CD4-positive, alpha-beta T cell (primary cell): ENCODE measurements around the gene DHCR24. TPM values are rescaled to one million over a fixed set of nuclear protein-coding genes. Genes with fewer than 3 reads are reported as not detected.

Source experiments
- ATAC-seq: fragments of 200-7000 bp; cut with Tn5 transposase; one replicate; pipeline ENCODE4 v1.10.0; 2022; ENCODE audit warnings: mild to moderate bottlenecking; ENCODE audit not compliant: poor library complexity
- CTCF ChIA-PET: fragments of 350-600 bp; sonication (Branson Sonifier 250); formaldehyde crosslinking; loops from one replicate; lab custom pipeline; 2021; ENCODE audit warnings: antibody characterized with exemption, inconsistent platforms; lab: Charles Lee
- POLR2A ChIA-PET: fragments of 350-600 bp; sonication (Branson Sonifier 250); formaldehyde crosslinking; loops from one replicate; lab custom pipeline; 2021; ENCODE audit warnings: antibody characterized with exemption, inconsistent platforms; lab: Charles Lee
- DNase-seq, 14 experiments: peaks; one replicate each; pipeline ENCODE4 v3.0.0-alpha.2; 2013 to 2020; ENCODE audit warnings: mixed read lengths in 2 of 14
- H3K27ac ChIP-seq, 2 donors: one replicate each; pipeline versions ENCODE4 v1.5.1 to v1.7.0; 2013; ENCODE audit warnings: low read length in 2 of 2, low read depth in 1 of 2, mild to moderate bottlenecking in 1 of 2
- H3K27me3 ChIP-seq, 2 experiments: 1 replicate in 1 of 2; 2 replicates in 1 of 2; pipeline versions ENCODE4 v1.6.1 to v1.7.0; 2013; ENCODE audit warnings: low read length in 2 of 2, control low read depth in 1 of 2, mild to moderate bottlenecking in 1 of 2, moderate library complexity in 1 of 2; ENCODE audit not compliant: insufficient read depth in 2 of 2, control insufficient read depth in 1 of 2
- H3K36me3 ChIP-seq: one replicate; pipeline ENCODE4 v1.6.1; 2013; ENCODE audit warnings: low read length, control low read depth; ENCODE audit not compliant: insufficient read depth
- H3K4me1 ChIP-seq: one replicate; pipeline ENCODE4 v1.6.1; 2013; ENCODE audit warnings: low read length, control low read depth; ENCODE audit not compliant: insufficient read depth
- H3K4me3 ChIP-seq: one replicate; pipeline ENCODE4 v1.5.1; 2013; ENCODE audit warnings: mild to moderate bottlenecking, low read length, moderate library complexity
- H3K9me3 ChIP-seq, 2 experiments: 1 replicate in 1 of 2; 2 replicates in 1 of 2; pipeline versions ENCODE4 v1.6.1 to v1.7.0; 2013; ENCODE audit warnings: low read length in 2 of 2, mild to moderate bottlenecking in 2 of 2, control low read depth in 1 of 2, moderate library complexity in 1 of 2; ENCODE audit not compliant: control insufficient read depth in 1 of 2, insufficient read depth in 1 of 2
- H3K27ac Mint-ChIP-seq: one replicate; pipeline ENCODE4 v1.8.0; 2020; ENCODE audit warnings: mixed read lengths
- H3K27me3 Mint-ChIP-seq: one replicate; pipeline ENCODE4 v1.8.0; 2021; ENCODE audit warnings: mixed read lengths
- H3K36me3 Mint-ChIP-seq: one replicate; pipeline ENCODE4 v1.8.0; 2021; ENCODE audit warnings: low read depth, mixed read lengths
- H3K4me1 Mint-ChIP-seq: one replicate; pipeline ENCODE4 v1.8.0; 2021; ENCODE audit warnings: low read depth, mixed read lengths
- H3K4me3 Mint-ChIP-seq: one replicate; pipeline ENCODE4 v1.8.0; 2020; ENCODE audit warnings: mild to moderate bottlenecking, mixed read lengths
- H3K9me3 Mint-ChIP-seq: one replicate; pipeline ENCODE4 v1.8.0; 2020; ENCODE audit warnings: mixed read lengths
- CTCF ChIP-seq: fragments of 200-600 bp; IDR thresholded peaks from one replicate; pipeline ENCODE4 v1.8.0; 2022; ENCODE audit warnings: antibody characterized with exemption, mild to moderate bottlenecking
- intact Hi-C, 2 experiments: fragments of 100-400 bp; cut with DNase I in 1 of 2; cut with micrococcal nuclease in 1 of 2; formaldehyde crosslinking; loops; one replicate each; pipeline versions ENCODE4 v1.15.1 to v1.9.0; 2023 to 2025; cut with DNase I, micrococcal nuclease
- total RNA-seq, 174 experiments: library from RNA in 2 of 174; stranded (reverse) in 2 of 174; gene quantifications; one replicate each; pipeline ENCODE4 v1.2.3 and lab custom pipeline; 2021 to 2026

DHCR24 gene
- total RNA-seq, 2 experiments from 2014 or later: 0.34 to 0.55 TPM

GRCh38 chr1:54814571-54814970, 72.4 kb downstream of the DHCR24 start:
- peaks cover 7% of the 10 kb centered on the region for H3K4me1 ChIP-seq
- Mint-ChIP-seq H3K27me3 (no peaks in the 10 kb centered on the region), H3K9me3 (no peaks in the 10 kb centered on the region), H3K27ac (no peak overlapping the region), H3K4me1 (peaks cover 7% of the 10 kb centered on the region), H3K36me3 (no peaks in the 10 kb centered on the region), H3K4me3 (no peak overlapping the region)
- H3K4me3 ChIP-seq: no peak overlapping the region
- intact Hi-C loops: loop anchor here in 1 of 2 experiments (5.0 to 10.0 kb wide), 2 partner anchors 952 to 1330 kb away; no protein-coding TSS in a partner anchor
- TF ChIP-seq CTCF: no peak
- H3K27me3 ChIP-seq: no peaks in the 10 kb centered on the region
- no peaks in the 10 kb centered on the region for H3K9me3 ChIP-seq
- H3K36me3 ChIP-seq: no peaks in the 10 kb centered on the region
- ChIA-PET CTCF (no interaction called here), POLR2A (no interaction called here)
- ATAC-seq (no peak), DNase-seq (no peak)
- no peak overlapping the region for H3K27ac ChIP-seq

- DNase-seq (no peak), ATAC-seq (no peak)
- peaks cover 7% of the 10 kb centered on the region for H3K4me1 ChIP-seq
- CTCF ChIA-PET: no interaction called here
- peaks cover 7% of the 10 kb centered on the region for H3K4me1 Mint-ChIP-seq
- H3K9me3 Mint-ChIP-seq: no peaks in the 10 kb centered on the region
- no peak overlapping the region for H3K4me3 ChIP-seq
- H3K4me3 Mint-ChIP-seq: no peak overlapping the region
- no peak for TF ChIP-seq CTCF
- H3K9me3 ChIP-seq: no peaks in the 10 kb centered on the region
- H3K27ac Mint-ChIP-seq: no peak overlapping the region
- intact Hi-C loops: loop anchor here in 1 of 2 experiments (5.0 to 10.0 kb wide), 2 partner anchors 952 to 1329 kb away; no protein-coding TSS in a partner anchor
- no peaks in the 10 kb centered on the region for H3K27me3 Mint-ChIP-seq
- H3K27ac ChIP-seq: no peak overlapping the region
- H3K27me3 ChIP-seq: no peaks in the 10 kb centered on the region
- H3K36me3 ChIP-seq: no peaks in the 10 kb centered on the region
- H3K36me3 Mint-ChIP-seq: no peaks in the 10 kb centered on the region
- POLR2A ChIA-PET: no interaction called here
These were observed 72.9 kb downstream of the DHCR24 start for GRCh38 chr1:54814126-54814498.

- Mint-ChIP-seq H3K36me3 (no peaks in the 10 kb centered on the region), H3K27me3 (no peaks in the 10 kb centered on the region), H3K27ac (no peak overlapping the region), H3K4me3 (no peak overlapping the region), H3K9me3 (no peaks in the 10 kb centered on the region), H3K4me1 (peaks cover 7% of the 10 kb centered on the region)
- Histone ChIP-seq H3K27ac (no peak overlapping the region), H3K36me3 (no peaks in the 10 kb centered on the region), H3K9me3 (no peaks in the 10 kb centered on the region), H3K4me1 (peaks cover 7% of the 10 kb centered on the region), H3K27me3 (no peaks in the 10 kb centered on the region), H3K4me3 (no peak overlapping the region)
- intact Hi-C loops: loop anchor here in 1 of 2 experiments (5.0 to 10.0 kb wide), 2 partner anchors 951 to 1329 kb away; no protein-coding TSS in a partner anchor
- DNase-seq: no peak
- no peak for ATAC-seq
- no peak for TF ChIP-seq CTCF
- ChIA-PET POLR2A (no interaction called here), CTCF (no interaction called here)
These were observed 73.4 kb downstream of the DHCR24 start for GRCh38 chr1:54813485-54814125.
